ENCODE measurements around the gene SCN10A.

Gene SCN10A

DNA sequence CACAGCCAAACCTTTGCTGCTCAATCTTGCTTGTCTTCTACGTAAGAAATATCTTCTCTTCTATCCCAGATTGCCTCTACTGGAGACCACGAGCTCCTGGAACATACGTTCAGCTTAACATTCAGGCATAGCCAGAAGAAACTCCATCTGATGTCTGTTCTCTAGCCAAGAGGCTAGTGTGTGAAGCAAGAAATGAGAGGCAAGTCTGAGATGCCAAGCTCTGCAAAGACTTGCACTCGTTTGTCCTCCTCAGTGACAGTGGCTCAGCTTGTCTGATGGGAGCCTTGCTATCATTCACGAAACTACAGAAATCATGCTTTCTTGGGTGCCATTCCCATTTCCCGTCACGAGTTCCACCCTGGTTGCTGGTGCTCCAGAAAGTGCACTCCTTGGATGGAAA lies at the start of gene SCN10A:
Gene SCN10A, minus strand, starts transcription at position 192 of the 400 bp plus-strand sequence. CDS start 22,207 bp downstream, outside the sequence.
- DNase-seq (ENCODE audit: low read depth in 2 of 2), result no peak

DNA sequence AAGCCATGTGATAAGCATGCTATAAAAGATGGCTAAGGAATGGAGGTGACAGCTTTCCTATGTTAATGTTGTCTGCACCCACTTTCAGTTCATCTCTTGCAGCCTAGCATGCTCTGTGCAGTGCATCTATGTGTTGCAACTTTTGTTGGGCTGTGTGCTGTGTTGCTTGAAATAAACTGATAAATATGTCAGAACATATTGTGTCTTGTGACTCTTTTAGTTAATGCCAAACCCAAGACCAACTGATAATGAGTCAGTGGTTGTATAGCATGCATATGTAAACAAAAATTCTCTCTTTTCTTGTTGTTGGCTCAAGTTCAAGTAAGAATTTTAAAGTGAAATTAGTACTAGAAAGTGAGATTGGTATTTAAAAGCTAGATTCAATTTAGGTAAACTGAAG lies 37.0 kb upstream of the SCN10A start:
- DNase-seq (ENCODE audit: low read depth in 2 of 2), result no peak

DNA sequence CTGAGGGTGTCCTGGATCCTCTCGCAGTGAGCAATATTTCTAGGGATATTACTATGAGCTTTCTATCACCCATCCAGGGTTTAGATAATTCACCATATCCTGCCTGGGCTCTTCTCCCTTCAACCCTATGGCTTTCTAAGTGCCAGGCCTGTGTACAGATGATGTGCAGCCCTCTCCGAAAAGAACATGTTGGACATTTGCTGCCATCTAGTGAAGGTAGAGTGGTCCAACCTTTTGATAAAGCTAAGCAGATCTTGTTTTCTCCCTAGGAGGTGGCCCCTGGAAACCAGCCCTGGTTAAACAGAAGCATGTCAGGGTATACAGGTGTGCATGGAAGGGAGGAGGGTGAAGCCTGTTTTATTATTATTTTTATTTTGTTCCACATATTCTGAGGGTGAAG lies 27.9 kb upstream of the SCN10A start:
- DNase-seq (ENCODE audit: low read depth in 2 of 2), result no peak

DNA sequence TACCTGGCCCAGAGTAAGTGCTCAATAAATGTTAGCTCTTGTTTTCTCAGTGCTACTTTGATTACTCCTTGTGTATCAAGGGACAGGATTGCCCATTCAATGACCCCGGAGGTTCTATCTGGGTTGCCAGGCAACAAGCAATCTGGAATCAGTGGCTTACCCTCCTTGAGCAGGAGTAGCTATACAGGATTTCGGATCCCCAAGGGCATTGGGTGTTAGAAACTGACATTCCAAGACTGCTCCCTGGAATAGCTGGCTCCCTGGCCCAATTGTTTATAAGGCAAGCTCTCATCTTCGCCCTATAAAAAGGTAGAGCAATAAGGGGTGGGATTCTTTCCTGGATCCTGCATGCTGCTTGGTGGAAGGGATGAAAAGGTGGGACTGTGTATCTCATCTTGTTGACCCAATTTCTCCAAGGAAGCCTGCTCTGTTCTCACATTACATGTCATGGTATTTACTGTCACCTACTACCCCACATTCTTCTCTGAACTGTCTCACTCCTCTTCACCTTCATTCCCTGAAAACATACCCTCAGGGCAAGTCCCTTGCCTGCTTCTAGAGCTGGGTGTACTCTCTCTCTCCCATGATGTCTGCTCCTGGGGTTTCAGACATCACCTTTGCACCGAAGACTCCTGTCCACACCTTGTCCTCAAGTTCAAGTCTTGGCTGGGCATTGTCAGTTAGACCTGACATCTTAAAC lies 26.4 kb upstream of the SCN10A start:
- no peak for DNase-seq (ENCODE audit: low read depth in 2 of 2)

DNA sequence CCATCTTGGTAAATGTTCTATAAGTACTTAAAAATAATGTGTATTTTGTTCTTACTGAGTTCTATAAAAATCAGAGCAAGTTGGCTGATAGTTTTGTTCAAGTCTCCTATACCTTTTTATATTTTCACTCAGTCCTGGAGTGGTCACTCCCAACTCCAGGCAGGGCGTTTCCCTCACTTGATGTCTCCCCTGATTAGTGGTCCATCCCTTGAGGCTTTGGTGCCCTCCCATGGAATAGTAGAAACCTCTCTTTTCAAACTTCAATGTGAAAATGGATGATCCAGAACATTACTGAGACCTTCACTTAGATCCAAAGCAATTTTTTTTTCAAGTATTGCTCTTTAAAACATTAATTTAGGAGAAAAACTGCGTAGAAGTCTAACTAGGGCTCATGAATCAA lies 25.0 kb upstream of the SCN10A start:
- DNase-seq (ENCODE audit: low read depth in 2 of 2), result no peak

DNA sequence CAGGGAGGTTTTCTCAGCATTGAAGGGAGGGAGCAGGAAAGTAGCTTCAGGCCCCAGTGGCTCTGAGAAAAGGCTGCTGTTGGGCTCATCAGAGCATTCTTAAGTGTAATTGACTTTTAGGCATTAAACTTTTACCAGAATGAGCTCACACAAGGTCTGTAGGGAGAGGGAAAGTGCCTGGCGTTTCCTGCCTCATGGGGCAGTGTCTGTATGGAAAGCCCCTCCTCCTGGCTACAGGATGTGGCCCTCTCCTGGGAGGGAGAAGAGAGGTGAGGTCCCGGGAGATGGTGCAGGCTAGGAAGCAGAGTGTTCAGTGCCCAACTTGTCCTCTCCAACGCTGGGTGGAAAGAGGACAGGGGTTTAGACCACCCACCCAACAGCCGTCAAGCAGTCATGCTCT lies 21.3 kb upstream of the SCN10A start:
- no peak for DNase-seq (ENCODE audit: low read depth in 2 of 2)

DNA sequence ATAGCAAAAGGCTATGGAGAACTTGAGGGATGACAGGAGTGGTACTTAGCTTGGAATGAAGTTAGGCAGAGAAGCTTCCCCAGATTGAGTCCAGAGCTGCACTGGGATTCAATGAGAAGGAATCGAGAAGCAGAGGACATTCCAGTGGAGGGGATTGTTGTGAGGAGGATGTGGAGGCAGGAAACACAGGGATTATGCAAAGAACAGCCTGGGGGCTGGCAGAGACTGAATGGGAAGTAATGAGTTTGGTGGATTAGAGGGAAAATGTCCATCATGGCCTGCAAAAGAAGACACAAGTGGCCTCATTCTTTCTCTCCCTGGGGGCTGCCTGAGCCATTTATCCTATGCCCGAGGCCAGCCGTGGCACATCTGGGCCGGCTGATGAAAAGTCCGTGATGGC lies 20.5 kb upstream of the SCN10A start:
- DNase-seq (ENCODE audit: low read depth in 2 of 2), result no peak

DNA sequence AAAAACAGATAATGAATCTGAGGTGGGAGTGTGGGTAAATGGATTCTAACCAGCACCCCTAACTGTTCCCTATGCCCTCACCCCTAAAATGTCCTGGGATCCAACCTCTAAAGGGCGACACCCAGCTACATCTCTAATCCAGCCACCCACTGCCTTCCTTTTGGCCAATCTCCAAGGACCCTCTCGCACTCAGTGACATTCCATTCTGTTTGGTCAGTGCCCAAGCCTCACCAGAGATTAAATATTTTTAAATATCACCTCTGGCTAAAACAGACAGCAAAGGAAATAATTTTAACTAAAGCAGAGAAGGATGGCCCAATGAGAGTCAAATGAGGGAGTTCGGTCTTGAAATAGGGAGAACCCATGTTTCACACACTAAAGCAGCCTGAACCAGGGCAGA lies 19.9 kb upstream of the SCN10A start:
- no peak for DNase-seq (ENCODE audit: low read depth in 2 of 2)

DNA sequence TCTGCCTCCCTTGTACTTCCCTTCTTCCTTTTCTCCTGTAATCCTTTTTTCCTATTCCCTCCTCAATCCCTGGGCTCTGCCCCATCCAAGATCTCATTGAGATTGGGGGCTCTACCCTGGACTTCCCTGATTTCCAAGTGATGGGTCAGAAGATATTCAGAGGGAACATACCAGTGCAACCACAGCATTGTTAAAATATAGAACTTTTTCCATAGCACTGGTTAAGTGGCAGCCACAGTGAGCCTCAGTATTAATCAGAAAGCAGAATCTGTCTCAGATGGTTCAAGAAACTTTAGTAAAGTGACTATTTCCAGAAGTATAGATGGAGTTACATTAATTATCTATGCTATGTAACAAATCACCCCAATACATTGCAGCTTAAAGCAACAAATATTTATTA lies 18.7 kb upstream of the SCN10A start:
- DNase-seq (ENCODE audit: low read depth in 2 of 2), result no peak

DNA sequence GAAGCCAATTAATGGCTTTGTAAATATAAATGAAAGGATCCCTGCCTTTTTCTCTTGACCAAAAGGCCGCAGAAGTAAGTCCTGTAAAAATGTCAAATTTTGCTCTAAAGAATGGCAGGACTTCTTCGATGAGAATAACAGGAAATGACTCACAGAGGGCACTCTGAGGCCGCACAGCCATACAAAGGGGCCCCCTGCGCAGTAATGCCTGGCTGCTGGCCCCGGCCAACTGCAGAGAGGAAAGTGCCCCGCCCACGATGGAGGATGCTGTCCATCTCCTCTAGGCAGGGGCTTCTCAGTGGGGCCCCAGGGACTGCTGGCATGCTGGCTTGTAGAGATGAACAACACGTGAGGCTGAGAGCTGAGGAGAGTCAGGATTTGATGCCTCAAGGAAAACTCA lies 18.1 kb upstream of the SCN10A start:
- peak in 1 of 2 donors; percentile 14 for DNase-seq (ENCODE audit: low read depth in 2 of 2)

DNA sequence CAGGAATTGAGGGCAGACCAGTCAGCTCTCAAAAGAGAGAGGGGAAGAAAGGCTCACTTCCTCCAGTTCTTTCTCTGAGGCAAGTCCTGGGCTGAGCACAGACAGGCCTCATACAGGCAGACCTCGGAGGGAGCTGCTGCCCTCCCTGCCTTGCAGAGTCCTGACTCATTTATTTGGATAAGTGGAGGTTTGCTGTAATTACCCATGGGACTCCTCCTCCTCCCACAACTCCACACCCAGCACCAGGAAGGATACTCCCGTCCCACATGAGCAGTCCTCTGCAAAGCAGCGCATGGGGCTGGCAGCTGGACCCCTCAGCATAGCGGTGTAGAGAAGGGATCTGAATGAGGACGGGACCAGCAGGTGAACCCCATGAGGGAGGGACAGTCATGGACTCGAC lies 13.4 kb upstream of the SCN10A start:
- DNase-seq (ENCODE audit: low read depth in 2 of 2), result no peak

DNA sequence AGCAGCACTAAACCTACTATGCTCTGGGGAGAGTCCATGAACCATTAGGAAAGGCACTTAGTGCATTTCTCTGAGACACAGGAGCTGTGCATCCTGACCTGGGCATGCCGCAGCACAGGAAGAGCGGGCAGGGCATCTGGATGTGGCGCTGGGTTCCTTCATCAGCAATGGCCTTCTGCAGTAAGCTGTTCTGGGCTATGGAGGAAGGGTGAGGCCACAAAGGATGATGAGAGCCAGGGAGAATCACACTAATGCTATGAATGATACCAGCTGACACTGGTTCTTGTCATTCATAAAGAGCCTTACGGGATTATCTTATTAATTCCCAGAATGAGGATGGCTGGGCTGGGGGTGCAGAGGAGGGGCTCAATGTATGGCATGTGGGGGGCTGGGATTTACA lies 12.7 kb upstream of the SCN10A start:
- no peak for DNase-seq (ENCODE audit: low read depth in 2 of 2)

DNA sequence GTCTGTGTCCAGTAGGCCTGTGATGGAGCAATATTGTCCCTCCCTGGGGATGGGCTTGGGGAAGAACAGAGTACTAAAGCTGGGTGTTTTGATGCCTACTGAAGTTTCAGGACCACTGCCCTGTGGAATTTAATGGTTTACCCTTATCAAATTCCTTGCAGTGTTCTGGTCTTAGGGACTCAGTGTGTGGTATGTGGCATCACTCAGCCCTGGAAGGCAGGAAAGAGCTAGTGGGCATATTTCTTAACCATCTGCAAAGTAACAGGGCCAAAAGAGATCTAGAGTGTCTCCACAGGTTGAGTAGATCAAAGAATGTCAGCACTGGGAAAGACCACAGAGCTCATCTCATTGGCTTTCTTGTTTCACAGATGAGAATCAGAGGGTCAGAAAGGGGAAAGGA lies 11.8 kb upstream of the SCN10A start:
- DNase-seq (ENCODE audit: low read depth in 2 of 2), result no peak

DNA sequence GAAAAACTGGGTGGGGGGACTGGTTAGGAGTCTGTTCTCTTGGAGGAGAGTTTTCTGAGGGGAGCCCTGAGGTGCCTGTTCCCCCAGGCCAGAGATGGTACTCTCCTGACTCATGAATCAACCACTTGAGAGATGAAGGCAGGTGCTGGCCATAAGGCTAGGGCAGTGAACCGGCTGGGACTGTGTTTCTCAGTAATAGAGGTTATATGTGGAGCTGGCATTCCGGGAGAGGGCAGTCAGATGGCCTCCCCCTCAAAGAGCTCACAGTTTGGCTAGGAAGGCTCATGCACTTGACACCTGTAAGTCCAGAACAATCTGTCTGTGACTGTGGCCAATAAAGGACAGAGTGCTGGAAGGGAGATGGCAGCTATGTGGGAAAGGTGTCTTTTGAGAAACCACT lies 10.0 kb upstream of the SCN10A start:
- no peak for DNase-seq (ENCODE audit: low read depth in 2 of 2)

DNA sequence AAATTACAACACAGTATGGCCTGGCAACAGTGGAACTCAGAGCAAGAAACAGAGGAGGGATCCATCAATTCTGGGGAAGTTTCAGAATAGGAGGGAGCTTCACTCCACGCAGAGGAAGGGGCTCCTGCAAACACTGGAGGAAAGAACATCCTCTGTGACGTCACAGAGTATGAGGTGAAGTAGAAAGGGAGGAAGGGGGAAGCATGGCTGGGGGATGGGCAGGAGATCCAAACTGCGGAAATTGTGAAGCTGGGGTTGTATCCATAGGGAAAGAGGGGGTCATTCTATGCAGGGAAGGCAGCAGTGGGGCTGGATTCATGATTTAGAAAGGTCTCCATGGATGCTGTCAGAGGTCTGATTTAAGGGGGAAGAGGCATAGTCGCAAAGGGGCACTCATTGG lies 8.3 kb upstream of the SCN10A start:
- DNase-seq (ENCODE audit: low read depth in 2 of 2), result no peak

DNA sequence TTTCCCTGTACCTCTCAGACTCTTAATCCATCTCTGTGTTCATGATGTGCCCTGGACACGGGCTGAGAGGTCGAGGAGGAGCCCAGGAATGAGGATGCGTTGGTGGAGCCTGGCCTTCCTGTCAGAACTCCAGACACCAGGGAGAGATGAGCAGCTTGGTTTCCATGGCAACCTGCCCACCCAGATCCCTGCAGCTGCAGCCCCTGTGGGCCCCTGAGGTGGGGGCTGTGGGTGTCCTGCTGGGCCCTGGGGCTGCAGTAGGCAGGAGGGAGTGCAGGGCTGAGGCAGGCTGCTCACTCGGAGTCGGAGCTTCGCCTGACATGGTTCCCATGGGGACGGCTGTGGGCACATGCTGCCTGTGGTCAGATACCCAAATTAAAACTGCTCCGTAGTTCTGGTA lies 7.7 kb upstream of the SCN10A start:
- no peak for DNase-seq (ENCODE audit: low read depth in 2 of 2)

DNA sequence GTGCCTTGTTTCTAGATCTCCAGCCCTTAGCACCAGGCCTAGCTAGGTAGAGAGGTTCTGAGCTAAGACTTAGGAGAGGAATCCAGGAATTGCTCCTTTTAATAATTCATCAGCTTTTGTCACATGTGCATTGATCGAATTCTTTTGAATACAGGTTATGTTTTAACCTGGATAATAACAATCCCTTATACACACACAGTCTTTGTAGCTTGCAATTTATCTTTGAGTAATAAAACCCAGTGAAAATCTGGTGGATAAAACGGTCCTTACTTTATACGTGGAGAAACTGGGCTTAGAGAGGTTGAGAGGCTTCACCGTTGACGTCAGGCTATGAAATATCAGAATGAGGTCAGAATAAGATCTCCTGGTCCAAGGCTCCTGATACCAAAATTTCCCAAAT lies 7.2 kb upstream of the SCN10A start:
- DNase-seq (ENCODE audit: low read depth in 2 of 2), result no peak

DNA sequence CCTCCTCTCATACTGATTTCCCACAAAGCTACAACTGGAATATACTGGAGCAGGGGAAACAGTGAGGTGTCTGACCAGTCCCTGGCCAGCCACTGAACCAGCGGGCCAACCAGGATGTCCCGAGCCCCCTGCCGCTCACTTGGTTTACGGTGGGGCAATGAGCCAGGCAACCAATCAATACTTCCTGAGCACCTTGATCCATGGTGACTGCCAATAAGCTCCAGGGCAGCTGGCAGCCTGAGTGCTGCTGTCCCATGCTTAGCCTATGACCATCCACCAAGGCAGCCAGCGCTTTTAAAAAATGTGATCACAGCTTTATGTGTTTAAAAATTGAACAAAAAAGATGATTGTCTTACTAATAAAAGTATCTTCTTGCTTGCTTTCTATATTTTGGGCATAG lies 4.2 kb downstream of the SCN10A start:
- no peak for DNase-seq (ENCODE audit: low read depth in 2 of 2)

DNA sequence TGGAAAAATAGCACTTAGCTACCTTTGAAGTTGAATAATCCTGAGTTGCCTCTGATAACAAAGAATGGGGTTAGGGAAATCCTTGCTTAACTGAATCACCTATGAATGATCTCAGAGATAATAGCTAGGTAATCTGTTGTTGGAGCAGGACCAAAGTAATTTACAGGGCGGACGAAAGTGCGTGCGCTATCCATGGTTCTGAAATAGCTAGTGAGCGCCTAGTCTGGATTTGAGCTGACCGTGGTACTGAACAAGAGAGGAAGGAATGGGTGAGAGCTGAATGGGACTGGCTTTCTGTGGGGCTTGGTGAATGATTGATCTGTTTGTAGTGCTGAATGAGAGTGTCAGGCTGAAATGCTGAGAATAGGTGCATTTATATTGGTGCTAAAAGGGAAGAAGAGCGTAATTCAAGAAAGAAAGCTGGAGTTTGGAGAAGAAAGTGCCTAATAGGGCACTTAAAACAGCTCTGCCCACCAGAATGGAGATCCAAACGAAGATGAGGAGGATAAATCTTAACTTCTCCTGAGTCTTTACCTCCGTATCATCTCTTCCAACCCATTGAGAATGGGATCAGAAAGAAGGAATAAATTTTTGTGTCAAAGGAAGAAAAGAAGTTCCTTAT lies 10.1 kb downstream of the SCN10A start:
- DNase-seq (ENCODE audit: low read depth in 2 of 2), result no peak

DNA sequence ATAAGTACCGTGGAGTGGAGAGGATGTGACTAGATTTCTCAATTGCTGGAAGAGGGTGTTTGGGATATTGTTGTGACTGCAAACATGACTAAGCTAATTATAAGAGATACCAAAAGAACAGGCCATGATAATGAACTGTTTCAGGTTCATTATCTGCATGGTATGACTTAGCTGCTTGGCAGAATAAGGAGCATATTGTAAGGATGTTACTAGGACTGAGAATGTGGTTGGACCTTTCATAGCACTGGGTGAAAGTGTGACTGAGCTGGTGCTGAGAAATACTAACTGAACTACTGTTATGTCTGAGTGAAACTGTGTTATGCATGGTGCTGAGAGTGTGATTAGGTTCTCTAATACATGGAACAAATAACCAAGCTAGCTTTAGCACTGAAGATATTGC lies 11.0 kb downstream of the SCN10A start:
- no peak for DNase-seq (ENCODE audit: low read depth in 2 of 2)

DNA sequence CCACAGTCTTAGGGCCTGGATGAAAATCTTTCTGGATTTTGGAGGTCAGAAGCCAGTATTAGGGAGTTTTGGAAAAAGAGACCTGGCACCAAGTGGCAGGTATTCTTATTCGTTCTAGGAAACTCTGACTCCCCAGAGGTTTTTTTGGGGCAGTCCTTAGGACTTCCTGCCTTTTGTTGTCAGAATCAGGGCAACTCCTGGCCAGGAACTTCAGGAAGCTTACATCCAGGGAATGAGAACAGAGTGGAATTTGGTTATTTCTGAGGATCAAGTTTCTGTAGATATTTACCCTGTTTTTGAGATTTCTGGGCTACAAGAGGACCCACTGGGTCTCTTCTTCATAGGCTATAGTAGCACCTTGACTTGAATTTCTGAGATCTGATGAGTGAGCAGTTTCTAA lies 15.5 kb downstream of the SCN10A start:
- no peak for DNase-seq (ENCODE audit: low read depth in 2 of 2)

DNA sequence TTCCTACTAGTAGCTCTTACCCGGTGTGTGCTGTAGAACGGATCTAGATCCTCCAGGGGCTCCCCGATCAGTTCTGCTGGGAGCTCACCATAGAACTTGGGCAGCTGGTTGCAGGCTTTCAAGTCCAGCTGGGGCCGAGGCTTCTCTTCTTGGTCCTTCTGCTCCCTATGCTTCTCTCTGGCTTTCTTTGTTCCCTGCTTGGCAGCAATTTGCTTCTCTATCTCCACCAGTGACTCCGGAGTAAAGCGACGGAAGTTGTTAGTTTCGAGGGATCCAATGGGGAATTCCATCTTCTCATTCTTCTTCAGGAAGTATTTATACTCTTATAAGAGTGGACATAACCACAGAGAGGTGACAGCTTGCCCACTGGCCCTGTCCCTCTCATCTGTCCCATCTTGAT lies 22.3 kb downstream of the SCN10A start:
- no peak for DNase-seq (ENCODE audit: low read depth in 2 of 2)

DNA sequence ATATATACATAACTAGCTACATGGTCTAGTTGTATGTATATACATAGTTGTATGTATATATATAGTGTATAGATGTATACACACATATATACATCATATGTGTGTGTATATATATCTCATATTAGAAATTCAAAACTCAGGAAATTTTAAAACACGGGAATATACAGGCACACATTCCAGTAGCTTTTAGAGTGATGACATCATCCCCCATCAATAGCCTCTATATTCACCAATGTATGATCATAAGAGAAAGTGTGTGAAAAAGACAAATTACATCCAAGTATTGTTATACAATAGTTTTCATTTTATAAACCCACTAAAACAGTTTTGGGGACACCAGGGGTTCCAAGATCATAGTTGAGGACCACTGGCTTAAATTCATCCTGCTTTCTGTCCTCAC lies 23.0 kb downstream of the SCN10A start:
- no peak for DNase-seq (ENCODE audit: low read depth in 2 of 2)

DNA sequence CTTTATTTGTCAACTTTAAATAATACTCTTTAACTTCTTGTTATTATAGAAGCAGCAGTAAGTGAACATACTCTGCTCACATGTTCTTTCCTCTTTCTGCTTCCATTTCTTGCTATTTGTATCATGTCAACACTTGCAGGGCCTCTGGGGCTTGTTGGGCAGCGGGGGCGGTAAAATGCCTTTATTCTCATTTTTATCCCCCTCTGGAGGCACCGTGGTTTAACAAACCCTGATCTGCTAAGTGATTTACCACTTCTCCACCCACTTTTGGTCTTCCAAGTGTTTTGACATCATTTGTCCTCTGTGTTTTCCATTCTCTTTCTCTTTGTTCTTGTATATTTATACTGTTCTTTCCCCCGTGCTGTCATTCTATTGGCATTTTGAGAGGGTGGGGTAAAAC lies 33.9 kb downstream of the SCN10A start:
- DNase-seq (ENCODE audit: low read depth in 2 of 2), result no peak

Data from stimulated activated CD8-positive, alpha-beta memory T cell treated with anti-CD3 and anti-CD28 coated beads, Interleukin-7, amount 100 ng/mL, for 4 hours (primary cell).